ENCODE data around the gene CHMP6.

Gene CHMP6

GRCh38 chr17:81046132-81046769, 54.6 kb downstream of the CHMP6 start:
- DNase-seq: no peak

- DNase-seq: no peak
Measured at GRCh38 chr17:81046770-81047359, 55.2 kb downstream of the CHMP6 start.

- DNase-seq: no peak
Measured at GRCh38 chr17:81048827-81049371, 57.3 kb downstream of the CHMP6 start.

GRCh38 chr17:81049372-81049911, 57.8 kb downstream of the CHMP6 start:
- no peak for DNase-seq
